Measurements from ENCODE around the gene FBLN1.

The FBLN1 gene

GRCh38 chr22:45616432-45616831, 113.7 kb downstream of the FBLN1 start:
- TF ChIP-seq GATA3 (IDR thresholded peaks at IDR 0.05; ENCODE audit: low read depth, low read length) (no peak), GATA2 (IDR thresholded peaks at IDR 0.05; ENCODE audit: low read depth, low read length) (no peak)

DNA sequence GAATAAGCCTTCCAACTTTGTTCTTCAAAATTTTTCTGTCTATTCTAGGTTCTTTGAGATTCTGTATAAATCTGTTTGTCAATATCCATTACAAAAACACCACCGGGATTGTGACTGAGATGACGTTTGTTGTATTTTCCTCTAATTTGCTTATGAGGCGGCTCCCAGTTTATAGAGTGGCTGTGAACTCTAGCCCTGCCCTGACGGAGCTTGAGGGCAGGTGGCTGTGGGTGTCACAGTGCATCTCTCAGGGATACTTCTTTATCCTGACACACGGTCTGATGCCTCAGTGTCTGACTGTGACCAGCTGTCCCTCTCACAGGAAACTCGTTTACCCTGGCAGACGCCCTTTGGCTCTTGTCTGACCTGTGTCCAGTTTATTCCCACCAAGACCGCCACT, 115.3 kb downstream of the FBLN1 start:
- no peak for TF ChIP-seq GATA3 (IDR thresholded peaks at IDR 0.05; ENCODE audit: low read depth, low read length)
- TF ChIP-seq GATA2 (IDR thresholded peaks at IDR 0.05; ENCODE audit: low read depth, low read length) = no peak

DNA sequence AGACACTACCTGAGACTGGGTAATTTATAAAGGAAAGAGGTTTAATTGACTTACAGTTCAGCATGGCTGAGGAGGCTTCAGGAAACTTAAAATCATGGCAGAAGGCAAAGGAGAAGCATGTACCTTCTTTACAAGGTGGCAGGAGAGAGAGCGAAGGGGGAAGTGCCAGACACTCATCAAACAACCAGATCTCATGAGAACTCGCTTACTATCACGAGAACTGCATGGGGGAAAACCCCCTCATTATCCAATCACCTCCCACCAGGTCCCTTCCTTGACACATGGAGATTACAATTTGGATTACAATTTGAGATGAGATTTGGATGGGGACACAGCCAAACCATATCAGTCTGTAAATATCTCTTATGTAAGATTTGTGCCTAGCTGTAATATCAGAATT, 118.0 kb downstream of the FBLN1 start:
- TF ChIP-seq GATA3 (IDR thresholded peaks at IDR 0.05; ENCODE audit: low read depth, low read length) (no peak), GATA2 (IDR thresholded peaks at IDR 0.05; ENCODE audit: low read depth, low read length) (no peak)

DNA sequence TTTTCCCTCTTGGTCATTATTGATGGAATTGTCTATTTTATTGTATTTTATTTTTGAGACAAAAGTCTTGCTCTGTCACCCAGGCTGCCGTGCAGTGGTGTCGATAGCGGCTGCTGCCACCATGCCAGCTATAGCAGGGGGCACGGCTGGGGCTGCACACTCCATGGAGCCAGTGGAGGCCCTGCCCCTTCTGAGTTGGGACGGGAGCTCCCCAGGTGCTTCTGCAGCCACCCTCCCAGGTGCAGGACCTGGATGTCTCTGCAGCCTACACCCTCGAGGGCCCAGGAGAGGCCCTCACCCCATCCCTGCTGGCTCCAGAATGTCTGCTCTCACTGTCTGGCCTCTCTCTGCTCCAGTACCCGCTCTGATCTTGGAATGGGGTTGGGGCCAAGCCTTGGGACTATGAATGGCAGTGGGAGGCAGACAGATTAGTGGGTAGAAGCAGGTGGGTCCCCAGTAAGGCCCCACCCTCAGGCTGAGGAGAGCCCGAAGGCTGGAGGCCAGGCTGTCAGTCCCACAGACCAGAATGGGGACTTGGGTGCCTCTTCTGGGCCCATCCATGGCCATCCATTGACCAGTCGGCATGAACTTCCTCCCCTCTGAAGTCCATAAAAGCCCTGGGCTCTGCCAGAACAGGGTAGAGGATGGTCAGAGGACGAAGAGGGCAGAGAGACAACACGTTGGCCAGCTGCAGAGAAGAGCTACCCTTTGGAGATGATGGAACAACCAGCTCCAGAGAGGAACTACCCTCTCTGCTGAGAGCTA, 119.3 kb downstream of the FBLN1 start:
- TF ChIP-seq GATA3 (IDR thresholded peaks at IDR 0.05; ENCODE audit: low read depth, low read length) (no peak), GATA2 (IDR thresholded peaks at IDR 0.05; ENCODE audit: low read depth, low read length) (no peak)

DNA sequence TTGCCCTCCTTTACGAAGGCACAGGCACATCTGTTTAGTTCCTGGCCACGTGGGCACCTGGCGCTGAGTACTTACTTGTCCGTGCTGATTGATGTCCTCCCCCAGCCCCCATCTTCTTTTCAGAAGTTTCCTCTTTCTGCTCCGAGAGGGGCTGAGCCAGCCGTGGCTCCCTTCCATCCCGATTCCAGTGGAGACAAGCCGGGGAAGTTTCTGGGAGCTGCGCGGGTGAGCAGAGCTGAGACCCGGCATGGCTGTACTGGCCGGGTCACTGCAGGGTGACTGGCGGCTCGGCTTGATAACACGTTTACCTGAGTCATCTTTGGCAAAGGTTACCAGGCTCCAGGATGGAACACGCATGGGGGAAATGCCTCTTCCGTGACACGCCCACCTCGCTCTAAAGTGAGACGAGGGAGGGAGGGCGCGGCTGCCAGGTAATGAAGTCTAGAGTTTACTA, 123.5 kb downstream of the FBLN1 start:
- TF ChIP-seq GATA3 (IDR thresholded peaks at IDR 0.05; ENCODE audit: low read depth, low read length) (no peak), GATA2 (IDR thresholded peaks at IDR 0.05; ENCODE audit: low read depth, low read length) (no peak)

GRCh38 chr22:45627489-45628233, 125.0 kb downstream of the FBLN1 start:
- TF ChIP-seq GATA2 (IDR thresholded peaks at IDR 0.05; ENCODE audit: low read depth, low read length) (no peak), GATA3 (IDR thresholded peaks at IDR 0.05; ENCODE audit: low read depth, low read length) (no peak)

DNA sequence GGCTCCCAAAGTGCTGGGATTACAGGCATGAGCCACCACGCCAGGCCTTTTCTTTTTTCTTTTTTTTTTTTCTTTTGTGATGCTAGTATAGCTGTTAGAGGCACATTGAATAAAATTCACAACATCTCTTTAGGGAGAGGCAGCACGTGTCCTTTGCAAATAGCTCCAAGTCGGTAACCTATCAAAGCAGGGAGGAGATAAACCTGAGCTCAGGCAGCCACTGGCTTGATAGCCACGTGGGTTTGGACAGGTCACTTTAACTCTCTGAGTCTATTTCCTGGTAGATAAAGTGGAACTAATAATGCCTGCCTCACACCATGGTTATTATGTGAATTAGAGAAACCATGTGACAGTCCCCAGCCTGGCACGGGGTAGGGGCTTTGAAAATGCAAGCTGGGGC, 125.8 kb downstream of the FBLN1 start:
- no peak for TF ChIP-seq GATA3 (IDR thresholded peaks at IDR 0.05; ENCODE audit: low read depth, low read length)
- no peak for TF ChIP-seq GATA2 (IDR thresholded peaks at IDR 0.05; ENCODE audit: low read depth, low read length)

GRCh38 chr22:45629469-45630089, 126.9 kb downstream of the FBLN1 start:
- TF ChIP-seq GATA2 (IDR thresholded peaks at IDR 0.05; ENCODE audit: low read depth, low read length) = no peak
- TF ChIP-seq GATA3 (IDR thresholded peaks at IDR 0.05; ENCODE audit: low read depth, low read length) = no peak

- TF ChIP-seq GATA2 (IDR thresholded peaks at IDR 0.05; ENCODE audit: low read depth, low read length) (no peak), GATA3 (IDR thresholded peaks at IDR 0.05; ENCODE audit: low read depth, low read length) (no peak)
Observed at GRCh38 chr22:45630436-45630835, 127.8 kb downstream of the FBLN1 start.

DNA sequence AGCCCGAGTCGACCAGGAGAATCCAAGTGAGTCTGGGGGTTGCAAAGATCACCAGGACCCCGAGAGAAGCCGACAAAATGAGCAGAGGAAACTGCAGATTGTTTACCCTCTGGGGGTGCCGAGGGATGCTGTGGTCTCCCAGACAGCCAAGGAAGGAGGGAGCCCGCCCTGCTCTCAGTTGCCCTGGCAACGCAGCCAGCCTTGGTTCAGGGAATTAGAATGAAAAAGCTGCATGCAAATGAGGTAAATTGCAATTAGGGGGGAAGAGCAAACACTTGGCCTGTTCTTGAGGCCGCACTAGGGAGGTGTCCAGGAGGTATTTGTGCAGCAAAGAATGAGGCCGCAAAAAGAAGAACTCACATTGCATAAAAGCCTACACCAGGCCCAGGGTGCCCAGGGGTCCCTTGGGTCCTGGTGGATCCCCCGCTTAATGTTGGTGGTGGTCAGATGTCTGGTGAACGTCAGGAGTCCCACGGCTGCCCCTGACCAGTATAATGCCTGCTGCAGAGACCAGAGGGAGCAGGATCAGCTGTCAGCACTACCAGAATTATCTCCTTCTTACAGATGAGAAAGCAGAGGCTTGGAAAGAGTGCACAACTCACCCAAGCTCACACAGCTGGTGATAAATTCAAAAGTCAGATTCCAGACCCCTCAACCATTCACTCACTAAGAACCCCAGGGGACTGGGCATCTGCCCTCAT, 128.6 kb downstream of the FBLN1 start:
- TF ChIP-seq GATA2 (IDR thresholded peaks at IDR 0.05; ENCODE audit: low read depth, low read length) (no peak), GATA3 (IDR thresholded peaks at IDR 0.05; ENCODE audit: low read depth, low read length) (no peak)

DNA sequence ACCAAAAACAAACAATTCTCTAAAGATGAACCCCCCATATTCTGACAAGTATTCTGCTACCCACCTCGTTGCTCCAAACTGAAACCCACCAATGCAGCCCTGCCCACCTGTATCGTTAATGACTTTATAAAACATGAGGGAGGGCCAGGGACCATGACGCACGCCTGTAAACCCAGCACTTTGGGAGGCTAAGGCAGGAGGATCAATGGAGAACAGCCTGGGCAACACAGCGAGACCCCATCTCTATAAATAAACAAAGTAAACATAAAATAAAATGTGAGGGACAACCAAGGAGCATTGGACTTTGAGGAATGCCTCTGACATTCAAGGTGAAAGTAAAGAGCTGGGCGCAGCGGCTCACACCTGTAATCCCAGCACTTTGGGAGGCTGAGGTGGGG, 129.2 kb downstream of the FBLN1 start:
- TF ChIP-seq GATA3 (IDR thresholded peaks at IDR 0.05; ENCODE audit: low read depth, low read length) (no peak), GATA2 (IDR thresholded peaks at IDR 0.05; ENCODE audit: low read depth, low read length) (no peak)

DNA sequence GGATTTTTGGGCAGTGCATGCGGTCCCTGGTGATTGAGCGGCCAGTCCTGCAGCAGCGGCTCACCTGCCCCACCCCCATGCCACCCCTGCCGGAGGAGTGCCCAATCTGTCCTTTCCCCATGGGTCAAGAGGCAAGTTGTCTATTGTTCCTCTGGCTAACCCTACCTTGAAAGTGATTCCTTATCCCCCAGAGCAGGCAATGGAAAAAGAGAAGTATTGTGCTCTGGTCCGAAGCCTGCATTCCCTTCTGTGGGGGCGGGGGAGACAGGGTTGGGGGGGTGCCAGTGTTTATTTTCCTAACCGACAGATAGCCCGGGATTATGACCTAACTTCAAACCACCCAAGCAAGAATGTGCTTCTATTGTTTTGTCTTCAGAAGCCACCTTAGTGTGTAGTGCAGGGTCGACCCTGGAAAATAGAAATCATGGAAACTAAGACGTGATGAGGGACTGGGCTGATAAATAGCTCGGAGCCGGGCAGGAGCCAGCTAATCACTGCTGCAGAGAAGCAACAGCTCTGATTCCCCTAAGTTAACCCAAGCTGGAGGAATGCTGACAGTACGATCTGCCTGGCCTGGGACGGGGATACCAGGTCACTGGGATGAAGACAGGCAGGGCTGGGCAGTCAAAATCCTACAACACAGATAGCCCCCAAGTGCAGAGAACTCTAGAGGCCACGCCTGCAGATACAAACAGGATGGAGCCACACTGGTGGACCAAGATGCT, 130.3 kb downstream of the FBLN1 start:
- TF ChIP-seq GATA2 (IDR thresholded peaks at IDR 0.05; ENCODE audit: low read depth, low read length) (no peak), GATA3 (IDR thresholded peaks at IDR 0.05; ENCODE audit: low read depth, low read length) (no peak)

DNA sequence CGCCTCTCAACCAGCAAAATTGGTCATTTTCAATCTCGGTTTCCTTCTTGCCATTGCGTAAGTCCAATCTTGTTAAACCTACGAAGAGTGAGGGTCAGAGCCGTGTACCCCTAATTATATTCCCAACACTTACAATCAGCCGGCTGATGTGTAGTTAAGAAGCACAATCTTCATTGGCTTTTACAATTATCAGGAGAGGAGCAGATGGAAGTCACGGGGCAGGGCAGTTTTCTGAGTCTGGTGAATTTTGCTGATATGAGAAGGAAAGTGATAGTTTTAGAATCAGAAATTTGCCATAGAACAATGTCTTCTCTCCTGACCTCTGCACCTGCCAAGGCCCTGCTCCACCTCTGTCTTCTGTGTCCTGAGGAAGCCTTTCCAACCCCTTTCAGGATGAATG, 134.0 kb downstream of the FBLN1 start:
- TF ChIP-seq GATA3 (IDR thresholded peaks at IDR 0.05; ENCODE audit: low read depth, low read length) (no peak), GATA2 (IDR thresholded peaks at IDR 0.05; ENCODE audit: low read depth, low read length) (no peak)

Measured in SH-SY5Y (cell line).